GM19351 (cell line): ENCODE data around the gene ADCY5.
A peak's percentile ranks its signal among the peaks of the same experiment; 100 is the strongest.

Experiments used
- ATAC-seq: cut with Tn5 transposase; IDR thresholded peaks from one replicate; pipeline ENCODE4 v1.9.1; 2021; ENCODE audit warnings: mild to moderate bottlenecking, moderate library complexity; ENCODE audit not compliant: unreplicated experiment

ADCY5 gene

DNA sequence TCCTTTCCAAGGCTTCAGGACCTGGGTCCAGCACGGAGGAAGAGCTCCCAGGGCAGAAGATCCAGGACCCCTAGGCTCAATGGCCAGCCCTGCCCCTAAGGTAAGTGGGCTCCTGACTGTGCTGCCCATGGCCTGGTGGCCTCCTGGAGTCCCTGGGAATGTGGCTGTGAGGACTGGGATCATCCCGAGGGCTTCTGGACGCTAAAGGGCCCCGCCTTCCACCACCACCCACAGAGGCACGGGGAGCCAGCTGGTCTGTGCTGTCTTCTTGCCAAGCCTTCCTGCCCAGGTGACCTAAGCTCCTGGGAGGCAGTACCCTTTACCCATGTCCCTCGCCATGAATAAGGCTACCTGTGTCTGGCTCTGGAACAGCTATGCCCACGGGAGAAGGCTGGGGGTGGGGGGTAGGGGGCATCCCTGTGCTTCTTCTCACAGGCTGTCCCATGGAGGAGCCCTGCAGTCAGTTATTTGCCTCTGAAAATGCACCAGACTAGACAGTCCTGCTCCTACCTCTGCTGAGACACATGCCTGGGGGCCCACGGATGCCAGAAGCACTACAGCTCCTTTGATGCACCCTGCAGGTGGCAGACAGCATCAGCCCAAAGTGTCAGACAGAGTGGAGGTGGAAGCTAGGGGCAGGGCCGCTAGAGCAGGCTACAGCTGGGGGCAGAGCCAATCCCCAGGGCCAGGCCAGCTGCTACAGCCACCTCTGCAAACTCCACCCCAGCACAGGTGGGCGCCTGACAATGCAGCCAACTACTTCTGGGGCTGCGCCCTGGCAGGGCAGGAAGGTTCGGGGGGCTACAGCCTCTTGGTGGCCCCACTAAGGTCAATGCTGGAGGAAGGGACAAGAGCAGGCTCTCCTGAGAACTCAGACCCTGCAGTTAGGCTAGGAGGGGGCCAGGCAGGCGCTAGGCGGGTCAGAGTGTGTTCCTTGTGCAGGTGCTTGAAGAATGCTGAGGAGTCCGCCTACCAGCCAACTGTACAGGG, 156.3 kb downstream of the ADCY5 start:
- ATAC-seq = no peak

DNA sequence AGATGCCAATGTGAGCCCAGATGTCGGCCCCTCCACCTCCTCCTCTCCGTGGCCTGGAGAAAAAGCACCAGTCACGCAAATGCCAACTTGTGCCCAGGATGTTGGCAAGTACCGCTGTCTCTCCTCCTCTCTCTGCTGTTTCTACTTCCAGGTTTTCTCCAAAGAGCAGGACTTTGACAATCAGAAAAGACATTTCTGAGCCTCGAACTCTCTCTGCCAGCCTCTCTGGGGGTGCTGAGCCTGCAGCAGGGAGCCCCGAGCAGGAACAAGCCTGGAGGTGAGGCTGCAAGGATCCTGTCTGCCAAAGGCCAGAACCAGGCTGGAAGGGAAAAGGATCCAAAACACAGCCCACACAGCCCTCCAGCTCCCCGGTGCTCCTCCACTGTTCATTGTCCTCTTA, 157.5 kb downstream of the ADCY5 start:
- no peak for ATAC-seq

DNA sequence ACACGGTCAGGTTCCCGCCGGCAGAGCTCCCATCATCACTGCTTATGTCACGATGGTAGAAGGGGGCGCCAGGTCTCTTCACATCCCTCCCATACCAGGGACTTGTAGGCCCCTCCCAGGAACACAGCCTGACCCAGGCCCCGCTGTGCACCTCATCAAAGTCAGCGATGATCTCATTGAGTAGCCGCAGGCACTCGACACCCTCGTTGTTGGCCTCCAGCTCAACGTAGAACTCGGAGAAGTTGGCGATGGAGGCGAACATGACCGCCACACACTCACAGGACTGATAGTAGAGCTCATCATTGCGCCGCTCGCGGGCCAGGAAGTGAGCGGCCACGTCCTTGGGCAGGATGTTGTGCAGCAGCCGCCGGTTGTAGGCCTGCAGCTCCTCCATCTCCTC, 157.9 kb downstream of the ADCY5 start:
- no peak for ATAC-seq

DNA sequence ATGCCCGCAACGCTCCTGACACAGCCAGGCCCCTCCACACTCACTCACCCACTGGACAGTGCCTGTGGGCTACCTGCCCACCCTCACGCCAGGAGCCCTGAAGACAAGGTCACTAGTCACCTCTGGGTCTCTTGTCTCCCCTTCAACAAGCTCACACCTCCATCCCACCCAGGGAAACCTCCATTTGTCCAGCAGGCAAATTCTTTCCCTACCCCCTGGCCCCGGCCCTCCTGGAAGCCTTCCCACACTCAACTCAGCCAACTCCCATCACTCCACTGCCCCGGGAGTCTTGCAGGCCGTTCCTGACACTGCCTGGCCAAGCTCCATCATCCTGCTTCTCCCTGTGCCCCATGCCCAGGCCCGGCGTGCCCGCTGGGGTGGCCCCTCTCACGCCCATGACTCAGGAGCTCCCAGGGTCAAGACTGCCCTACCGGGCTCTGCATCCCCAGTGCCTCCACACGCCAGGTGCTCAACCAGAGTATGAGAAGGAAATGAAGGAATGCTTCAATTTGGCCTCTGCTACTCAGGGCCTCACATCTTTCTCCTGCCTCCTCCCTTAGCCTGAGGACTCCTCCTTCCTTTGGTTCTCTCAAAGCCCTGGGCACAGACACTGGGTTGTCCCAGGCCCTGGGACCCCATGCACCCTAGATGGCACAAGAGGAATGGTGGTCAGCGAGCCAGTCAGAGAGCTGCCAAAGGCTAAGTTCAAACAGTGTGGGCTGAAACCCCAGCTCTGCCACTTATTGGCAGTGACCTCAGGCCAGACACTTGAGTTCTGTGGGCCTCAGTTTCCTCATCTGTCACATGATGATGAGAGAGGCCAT, 158.6 kb downstream of the ADCY5 start:
- no peak for ATAC-seq

DNA sequence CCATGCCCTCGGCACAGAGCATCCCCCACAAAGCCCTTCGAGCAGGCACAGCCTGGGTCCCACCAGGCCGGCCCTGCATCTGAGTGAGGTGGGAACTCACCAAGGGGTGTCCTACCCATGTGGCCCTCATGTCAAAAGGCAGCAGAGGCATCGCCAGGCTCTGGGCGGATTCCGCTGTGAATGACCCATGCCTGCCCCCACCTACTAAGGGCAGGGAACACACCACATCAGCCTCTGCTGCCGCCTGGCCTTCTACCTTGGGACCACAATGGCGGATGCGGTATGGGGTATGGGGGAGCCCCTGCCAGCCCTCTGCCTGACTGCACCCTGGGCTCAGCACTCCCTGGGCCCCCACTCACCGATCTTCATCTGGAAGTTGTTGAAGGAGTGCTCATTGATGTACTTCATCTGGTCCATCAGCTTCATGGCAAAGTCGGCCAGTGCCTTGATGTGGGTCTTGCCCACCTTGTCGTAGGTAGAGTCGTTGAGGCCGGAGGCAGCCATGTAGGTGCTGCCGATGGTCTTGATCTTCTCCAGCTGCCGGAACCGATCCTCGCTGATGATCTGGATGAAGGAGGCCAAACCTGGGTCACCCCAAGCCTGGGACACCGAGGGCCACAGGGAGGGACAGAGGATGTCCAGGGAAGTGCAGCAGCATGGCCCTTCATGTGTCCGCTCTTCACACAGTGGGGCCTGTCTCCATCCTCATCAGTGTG, 159.3 kb downstream of the ADCY5 start:
- no peak for ATAC-seq

DNA sequence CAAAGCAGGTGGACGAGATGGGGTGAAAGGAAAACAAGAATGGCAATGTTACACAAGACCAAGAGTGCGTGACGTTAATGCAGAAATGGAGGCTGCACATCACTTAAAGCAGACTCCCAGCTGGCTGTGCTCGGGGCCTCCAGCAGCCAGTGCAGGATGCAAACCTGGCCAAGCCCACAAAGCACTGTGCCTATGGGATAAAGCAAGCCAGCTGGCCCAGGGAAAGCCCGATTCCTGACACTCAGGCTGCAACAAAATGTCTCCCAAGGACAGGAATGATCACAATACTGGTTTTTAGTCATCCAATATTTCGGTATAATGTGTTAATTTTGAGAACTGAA, 161.0 kb downstream of the ADCY5 start:
- ATAC-seq = no peak

DNA sequence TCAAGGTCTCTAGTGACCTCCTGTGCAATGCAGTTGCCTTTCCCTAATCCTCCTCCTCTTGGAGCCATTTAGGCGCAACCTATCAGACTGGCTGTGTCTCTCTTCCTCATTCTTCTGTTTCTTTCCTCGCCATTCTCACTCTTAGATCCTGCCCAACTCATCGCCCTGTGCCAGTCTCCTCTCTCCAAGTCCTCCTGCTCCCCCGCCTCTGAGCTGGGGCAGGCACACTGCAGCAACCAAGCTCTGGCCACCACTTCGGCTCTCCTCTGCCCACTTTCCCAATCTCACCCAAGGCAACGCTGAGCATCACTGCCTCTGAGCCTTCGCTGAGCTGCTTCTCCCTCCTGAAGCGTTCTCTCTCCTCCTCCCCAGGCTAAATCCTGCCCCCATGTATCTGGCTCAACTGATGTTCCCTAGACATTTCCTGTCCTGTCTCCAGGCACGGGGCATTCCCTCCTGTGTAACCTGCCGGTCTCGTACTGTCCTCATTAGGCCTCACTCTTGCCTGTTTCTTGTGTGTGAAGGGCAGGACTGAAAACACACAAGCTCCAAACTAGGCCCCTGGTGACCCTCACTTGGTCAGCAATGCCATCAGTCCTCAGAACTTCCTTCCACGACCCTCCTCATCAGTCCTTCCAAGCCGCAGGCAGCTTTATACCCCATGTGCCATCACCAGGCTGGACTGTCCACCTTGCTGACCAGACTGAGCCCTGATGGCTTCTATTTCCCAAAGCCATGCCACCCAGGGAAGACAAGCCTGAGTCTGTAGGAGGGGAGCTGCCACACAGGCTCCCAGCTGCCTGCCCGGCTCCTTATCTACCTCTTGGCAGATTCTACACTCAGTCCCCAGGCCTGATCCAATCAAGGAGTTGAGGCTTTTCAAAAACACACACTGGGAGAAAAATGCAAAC, 161.6 kb downstream of the ADCY5 start:
- no peak for ATAC-seq

DNA sequence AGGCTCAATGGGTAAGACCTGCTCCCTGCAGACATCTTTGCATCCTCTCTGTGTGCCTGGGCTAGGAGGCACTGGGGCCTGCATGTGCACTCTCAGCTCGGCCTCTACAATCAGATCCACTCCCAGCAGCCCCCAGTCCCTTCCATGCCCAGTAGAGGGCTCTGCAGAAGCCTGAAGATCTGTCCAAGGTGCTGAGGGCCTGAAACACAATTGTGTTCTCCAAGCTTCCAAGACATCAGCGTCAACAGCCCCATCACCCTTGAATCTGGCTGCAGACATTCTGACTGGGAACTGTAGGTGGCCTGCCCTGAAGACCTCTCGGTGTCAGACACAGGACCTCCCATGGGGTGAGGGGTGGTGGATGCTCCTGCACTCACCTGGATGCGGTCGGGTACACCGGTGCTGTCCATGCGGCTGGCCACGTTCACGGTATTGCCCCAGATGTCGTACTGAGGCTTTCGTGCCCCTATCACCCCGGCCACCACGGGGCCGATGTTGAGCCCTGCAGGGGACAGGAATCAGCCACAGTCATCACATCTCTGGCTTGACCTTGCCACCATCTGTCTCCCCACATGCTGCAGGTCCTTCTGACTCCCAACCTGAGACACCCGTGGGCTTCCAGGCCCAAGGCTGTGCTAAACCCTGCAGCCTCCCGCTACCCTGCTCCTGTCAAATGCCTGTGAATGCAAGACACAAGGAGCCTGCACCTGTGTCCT, 162.4 kb downstream of the ADCY5 start:
- peak; percentile 68 for ATAC-seq

DNA sequence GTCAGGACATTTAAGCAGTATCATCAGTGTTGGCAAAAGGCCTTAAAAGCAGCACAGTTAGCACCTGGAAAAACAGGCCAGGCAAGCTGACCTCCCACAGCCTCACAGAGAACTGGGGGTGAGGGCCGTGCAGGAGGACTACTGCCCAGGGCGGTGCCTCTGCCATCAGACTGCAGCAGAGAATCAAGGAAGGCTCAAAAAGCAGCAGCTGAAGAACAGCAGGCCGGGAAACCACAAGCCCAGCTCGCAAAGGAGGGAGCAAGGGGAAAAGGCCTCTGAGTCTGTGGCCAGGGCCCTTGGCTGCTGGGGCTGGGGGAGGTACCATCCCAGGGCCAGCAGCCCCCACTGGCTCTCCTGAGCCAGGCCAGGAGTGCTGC, 163.0 kb downstream of the ADCY5 start:
- no peak for ATAC-seq

DNA sequence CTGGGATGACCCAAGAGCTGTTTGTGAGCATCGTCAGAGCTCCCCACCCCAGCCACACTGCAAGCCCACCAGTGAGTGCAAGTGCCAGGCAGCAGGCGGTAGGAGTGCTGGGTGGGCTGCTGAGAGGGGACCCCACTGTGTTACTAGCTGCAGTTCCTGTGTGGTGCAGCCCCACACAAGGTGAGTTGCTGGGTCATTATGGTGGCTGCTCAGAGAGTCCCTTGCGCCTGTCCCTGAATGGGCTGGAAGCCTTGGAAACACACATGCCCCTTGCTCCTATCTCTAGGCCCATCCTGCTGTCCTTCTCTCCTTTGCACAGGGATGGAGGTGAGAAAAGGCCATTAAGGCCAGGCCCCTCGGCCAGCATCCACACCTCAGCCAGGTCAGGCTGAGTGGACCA, 163.4 kb downstream of the ADCY5 start:
- no peak for ATAC-seq

DNA sequence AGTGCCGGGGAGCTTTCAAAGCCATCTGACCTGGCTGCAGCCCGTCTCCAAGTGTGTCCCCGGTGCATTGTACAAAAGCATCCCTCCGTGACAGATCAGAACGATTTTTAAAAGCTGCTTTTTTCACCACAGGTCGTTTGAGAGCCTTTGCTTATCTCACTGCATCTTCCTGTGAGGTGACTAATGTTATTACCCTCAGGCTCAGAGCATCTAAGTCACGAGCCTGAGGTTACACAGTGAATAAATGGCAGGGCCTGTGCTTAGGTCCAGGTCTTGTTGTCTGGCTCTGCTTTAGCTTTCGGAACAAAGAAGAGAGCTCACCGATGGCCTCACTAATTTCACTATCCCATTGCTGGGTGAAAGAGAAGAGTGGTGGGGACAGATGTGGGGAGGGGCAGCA, 163.8 kb downstream of the ADCY5 start:
- no peak for ATAC-seq

DNA sequence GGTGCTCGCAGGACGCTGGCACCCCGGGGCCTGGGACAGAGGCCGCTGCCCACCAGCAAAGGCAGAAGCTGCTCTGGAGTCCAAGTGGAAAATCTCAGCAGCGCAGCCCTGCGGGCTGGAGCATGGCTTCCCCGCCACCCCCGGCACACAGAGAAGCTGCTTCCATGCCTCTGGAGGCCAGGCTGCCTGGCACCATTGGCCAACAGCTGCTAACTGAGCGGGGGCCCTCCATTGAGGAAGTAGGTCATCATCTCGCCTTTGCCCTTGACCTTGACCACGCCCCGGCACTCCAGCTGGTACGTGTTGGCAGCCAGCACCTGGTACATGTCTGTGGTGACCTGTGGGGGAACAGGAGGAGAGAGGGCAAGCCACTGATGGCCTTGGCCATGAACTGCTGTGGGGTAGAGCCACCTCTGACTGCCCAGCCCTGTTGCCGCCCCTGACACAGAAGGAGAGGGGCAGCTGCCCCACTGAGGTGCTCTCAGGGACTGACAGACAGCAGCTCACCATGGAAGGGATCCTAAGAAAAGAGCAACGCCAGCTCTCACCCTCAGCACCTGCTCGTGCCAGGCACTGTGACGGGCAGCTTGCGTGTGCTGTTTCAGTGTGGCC, 164.4 kb downstream of the ADCY5 start:
- no peak for ATAC-seq

DNA sequence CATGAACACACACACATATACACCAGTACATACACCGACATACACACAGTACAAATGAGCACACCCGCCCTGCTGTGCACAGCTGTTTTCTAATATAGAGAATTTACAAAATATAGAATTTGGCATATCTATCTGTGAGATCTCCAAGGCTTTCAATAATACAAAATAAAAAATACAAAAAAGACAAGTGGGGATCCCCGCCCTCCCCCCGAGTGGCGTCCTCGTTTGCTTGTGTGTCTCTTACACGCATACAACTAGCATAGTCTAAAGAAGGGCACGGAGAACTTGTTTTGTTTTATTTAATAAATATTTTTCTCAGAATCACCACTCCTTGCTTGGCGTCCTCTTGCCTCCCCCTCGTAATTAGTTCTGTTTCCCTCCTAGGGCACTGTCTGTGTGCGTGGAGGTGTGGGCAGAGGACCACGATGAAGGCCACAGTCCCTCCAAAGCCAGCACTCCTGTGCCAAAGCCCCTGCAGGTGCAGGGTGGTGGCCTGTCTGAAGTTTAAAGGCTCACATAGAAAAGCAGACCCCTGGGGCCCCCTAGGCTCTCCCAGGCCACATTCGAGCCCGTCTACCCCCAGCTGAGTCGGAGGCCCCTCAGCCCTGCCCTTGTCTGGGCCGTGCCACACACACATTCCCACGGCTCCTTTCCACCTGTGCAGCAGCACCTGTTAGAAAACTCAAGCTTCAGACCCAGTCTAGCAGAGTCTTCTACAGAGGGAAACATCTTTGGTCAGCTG, 165.1 kb downstream of the ADCY5 start:
- ATAC-seq = no peak

DNA sequence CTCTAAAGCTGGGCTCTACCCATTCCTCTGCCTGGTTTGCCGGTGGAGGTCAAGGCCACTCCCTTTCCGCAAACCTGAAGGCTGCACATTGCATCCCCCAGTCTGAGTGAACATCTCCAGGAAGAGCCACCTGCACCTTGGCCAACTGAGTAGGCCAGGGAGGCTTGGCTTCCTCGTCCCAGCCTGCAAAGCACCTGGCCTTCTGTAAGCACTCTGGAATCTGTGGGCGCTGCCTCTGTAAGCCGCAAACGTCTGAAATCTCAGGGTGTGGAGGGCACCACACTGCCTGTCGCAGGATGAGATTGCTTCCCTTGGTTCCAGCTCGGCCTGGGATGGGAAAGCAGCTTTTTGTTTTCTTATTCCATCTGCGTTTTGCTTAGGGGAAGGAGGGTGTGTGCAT, 165.8 kb downstream of the ADCY5 start:
- no peak for ATAC-seq

DNA sequence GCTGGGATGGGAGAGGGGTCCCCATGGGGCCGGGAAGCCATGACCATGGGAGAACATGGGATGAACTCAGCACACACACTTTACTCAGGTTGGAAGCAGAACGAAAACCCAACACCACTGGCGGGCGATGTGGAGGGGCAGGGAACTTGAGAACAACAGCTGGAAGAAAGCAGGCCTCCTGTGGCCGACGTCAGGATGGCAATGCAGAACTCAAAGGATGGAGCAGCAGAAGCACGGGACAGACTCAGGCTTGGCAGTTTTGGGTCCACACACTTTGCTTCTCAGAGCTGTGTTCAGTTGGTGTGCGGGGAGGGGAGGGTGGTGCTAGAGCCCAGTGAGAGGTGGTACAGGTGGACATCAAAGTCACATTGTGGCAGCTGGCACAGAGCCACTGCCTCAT, 166.4 kb downstream of the ADCY5 start:
- ATAC-seq = no peak

DNA sequence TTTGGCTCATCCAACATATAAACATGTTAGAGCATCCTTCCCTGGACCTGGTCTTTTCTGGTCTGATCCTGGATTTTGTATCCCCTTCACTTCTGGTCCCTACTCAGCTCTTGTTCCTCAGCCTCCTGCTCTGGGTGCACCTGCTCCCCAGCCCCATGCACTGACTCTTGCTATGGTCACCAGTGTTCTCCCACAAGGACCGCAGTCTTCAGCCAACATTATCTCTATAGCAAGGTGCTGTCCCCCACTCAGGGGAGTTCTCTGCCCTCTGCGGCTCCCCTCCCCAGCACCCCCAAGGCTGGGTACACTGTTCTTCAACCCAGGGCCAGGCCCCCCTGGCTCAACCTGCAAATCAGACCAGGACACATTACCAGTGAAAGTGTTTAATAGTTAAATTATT, 167.0 kb downstream of the ADCY5 start:
- ATAC-seq = no peak

DNA sequence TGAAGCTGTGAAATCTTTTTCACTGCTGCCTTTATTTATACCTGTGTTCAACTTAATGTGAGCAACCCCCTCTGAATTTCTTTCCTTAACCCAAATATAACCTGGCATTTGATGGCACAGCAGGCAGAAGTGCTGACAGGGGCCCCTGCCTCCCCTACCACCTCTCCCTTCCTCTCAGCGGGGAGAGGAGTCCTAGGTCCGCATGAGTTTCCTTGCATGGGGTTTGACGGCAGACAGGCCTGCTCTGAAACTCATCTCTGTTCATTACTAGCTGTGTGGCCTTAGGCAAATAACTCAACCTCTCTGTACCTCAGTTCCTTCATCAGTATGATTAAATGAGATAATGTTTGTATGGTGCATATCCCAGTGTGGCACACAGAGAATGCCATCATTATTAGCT, 167.5 kb downstream of the ADCY5 start:
- no peak for ATAC-seq

DNA sequence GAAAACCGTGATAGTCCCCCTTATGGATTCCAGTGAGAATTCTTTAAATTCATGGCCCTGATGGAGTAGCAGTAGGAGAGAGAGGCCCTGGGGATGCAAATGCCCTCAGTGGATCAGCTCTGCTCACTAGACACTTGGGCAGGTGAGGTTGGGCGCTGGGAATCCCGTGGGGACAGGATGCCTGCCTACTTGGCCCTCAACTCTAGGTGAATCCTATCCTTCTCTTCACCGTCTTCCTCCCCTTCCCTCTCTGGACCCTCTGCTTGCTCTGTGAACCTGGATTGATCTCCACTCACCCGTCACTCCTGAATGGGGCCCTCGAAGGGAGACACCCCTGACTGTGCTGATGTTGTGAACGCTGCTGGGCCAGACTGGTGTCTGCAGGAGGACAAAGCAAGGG, 169.8 kb downstream of the ADCY5 start:
- ATAC-seq = no peak

DNA sequence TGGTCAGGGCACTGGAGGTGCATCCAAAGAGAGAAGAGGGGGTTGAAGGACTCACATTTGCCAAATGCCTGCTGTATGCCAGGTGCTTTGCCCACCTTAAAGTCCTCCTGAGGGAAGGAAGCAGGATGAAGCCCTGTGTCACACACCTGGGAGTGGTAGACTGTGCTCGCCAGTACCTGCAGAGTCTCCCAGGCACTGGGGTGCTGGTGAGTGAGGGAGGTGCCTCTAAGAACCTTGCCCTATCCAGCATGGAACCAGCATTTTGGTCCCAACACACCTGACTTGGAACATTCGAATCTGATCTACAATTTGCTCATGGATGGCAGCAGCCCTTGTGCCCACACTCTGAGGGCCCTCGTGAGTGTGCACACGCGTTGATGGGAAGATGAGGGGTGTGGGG, 170.4 kb downstream of the ADCY5 start:
- ATAC-seq = no peak
